ENCODE data around the gene TRMO. TPM values are rescaled to one million over a fixed set of nuclear protein-coding genes. Genes with fewer than 3 reads are reported as not detected.
"Not testable (repeated sequence)": the region's sequence is repeated elsewhere in the genome, so short reads cannot be mapped to it uniquely, and the experiment has no call there.

Gene TRMO
- total RNA-seq, 1 donor from 2014 or later = 18.3 TPM

DNA sequence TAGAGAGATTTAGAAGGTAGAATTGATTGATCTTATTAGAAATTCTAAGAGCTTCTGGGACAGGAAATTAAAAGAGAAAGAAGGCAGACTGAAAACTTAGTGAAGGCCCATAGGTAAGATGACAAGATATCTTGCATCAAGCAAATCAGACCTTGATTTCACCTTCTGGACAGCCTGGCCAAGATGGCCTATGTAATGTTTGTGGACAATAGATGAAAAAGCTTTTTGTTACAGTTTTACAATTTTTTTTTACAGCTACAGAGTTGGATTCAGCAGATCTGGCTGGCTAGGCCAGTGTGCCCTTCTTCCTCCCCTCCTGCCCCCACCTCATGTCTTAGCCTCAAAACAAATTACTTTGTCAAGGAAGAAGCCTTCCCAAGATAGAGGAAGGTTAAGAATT is 37.3 kb upstream of the TRMO start:
- Histone ChIP-seq H3K9me3 (ENCODE audit: control insufficient read depth in 3 of 3, low read length in 3 of 3) (no peaks in the 10 kb centered on the region), H3K36me3 (ENCODE audit: control insufficient read depth in 3 of 3, insufficient read depth in 3 of 3, low read length in 3 of 3) (no peaks in the 10 kb centered on the region), H3K4me3 (ENCODE audit: low read length in 3 of 3) (no peak overlapping the region), H3K4me1 (ENCODE audit: control insufficient read depth in 3 of 3, insufficient read depth in 3 of 3, low read length in 3 of 3) (peaks cover 0 to 9% (median 6%) of the 10 kb centered on the region in 3 donors), H3K27me3 (ENCODE audit: control insufficient read depth in 3 of 3, insufficient read depth in 3 of 3, low read length in 3 of 3) (no peaks in the 10 kb centered on the region), H3K9ac (ENCODE audit: low read depth in 1 of 3, low read length in 3 of 3) (no peak overlapping the region), H3K27ac (ENCODE audit: low read depth, low read length) (no peak overlapping the region)

DNA sequence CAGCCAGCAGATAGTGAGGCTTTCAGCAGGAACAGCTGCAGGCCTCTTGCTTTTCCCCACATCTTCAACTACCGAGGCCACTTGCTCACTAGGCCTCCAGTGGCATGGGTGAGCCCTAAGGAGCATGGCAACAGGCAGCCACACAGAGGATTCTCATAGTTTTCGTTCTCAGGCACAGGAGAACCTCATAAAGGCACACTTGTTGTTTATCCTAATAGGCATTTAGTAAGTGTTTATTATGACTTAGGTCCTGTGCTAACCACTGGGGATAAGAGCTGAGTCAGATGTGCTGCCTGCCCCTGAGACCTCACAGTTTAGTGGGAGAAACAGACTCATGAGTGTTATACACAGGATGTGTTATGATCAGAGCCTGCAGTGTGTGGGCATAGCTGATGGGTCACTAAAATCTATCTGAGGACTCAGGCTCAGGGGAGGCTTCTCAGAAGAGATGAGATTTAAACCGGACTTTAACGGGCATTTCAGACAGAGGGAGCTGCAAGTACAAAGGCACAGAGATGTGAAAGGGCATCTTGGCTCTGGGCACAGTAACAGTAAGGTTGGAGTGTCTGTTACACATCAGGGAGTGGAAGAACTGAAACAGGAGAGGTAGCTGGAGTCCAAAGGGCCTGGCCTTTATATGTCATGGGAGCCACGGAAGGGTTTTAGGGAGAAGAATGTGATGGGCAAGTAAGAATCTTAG is 36.7 kb upstream of the TRMO start:
- Histone ChIP-seq H3K4me3 (ENCODE audit: low read length in 3 of 3) (no peak overlapping the region), H3K9me3 (ENCODE audit: control insufficient read depth in 3 of 3, low read length in 3 of 3) (no peaks in the 10 kb centered on the region), H3K27me3 (ENCODE audit: control insufficient read depth in 3 of 3, insufficient read depth in 3 of 3, low read length in 3 of 3) (no peaks in the 10 kb centered on the region), H3K36me3 (ENCODE audit: control insufficient read depth in 3 of 3, insufficient read depth in 3 of 3, low read length in 3 of 3) (no peaks in the 10 kb centered on the region), H3K27ac (ENCODE audit: low read depth, low read length) (no peak overlapping the region), H3K9ac (ENCODE audit: low read depth in 1 of 3, low read length in 3 of 3) (no peak overlapping the region), H3K4me1 (ENCODE audit: control insufficient read depth in 3 of 3, insufficient read depth in 3 of 3, low read length in 3 of 3) (peaks cover 0 to 9% (median 6%) of the 10 kb centered on the region in 3 donors)

DNA sequence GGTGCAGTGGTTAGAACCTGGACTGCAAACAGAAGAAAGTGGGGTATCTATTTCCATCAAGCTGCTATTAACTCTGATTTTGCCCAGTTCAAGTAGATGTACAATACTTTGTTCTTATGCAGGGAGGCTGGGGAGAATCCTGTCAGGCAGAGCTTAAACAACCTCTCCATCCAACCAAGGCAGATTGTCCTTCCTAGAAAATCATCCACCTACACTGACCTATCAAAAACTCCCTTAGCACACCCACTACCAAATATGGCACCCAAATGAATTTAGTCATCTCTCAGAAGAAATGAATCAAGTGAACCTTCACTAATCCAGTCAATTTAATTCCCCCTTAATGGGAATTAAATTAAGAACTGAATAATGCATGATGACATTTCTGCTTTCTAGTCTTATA is 34.0 kb upstream of the TRMO start:
- H3K27ac ChIP-seq (ENCODE audit: low read depth, low read length) = no peak overlapping the region
- H3K27me3 ChIP-seq (ENCODE audit: control insufficient read depth in 3 of 3, insufficient read depth in 3 of 3, low read length in 3 of 3) = no peaks in the 10 kb centered on the region
- no peak overlapping the region for H3K9ac ChIP-seq (ENCODE audit: low read depth in 1 of 3, low read length in 3 of 3)
- no peak overlapping the region for H3K4me3 ChIP-seq (ENCODE audit: low read length in 3 of 3)
- no peaks in the 10 kb centered on the region for H3K36me3 ChIP-seq (ENCODE audit: control insufficient read depth in 3 of 3, insufficient read depth in 3 of 3, low read length in 3 of 3)
- no peaks in the 10 kb centered on the region for H3K9me3 ChIP-seq (ENCODE audit: control insufficient read depth in 3 of 3, low read length in 3 of 3)
- no peaks in the 10 kb centered on the region for H3K4me1 ChIP-seq (ENCODE audit: control insufficient read depth in 3 of 3, insufficient read depth in 3 of 3, low read length in 3 of 3)

DNA sequence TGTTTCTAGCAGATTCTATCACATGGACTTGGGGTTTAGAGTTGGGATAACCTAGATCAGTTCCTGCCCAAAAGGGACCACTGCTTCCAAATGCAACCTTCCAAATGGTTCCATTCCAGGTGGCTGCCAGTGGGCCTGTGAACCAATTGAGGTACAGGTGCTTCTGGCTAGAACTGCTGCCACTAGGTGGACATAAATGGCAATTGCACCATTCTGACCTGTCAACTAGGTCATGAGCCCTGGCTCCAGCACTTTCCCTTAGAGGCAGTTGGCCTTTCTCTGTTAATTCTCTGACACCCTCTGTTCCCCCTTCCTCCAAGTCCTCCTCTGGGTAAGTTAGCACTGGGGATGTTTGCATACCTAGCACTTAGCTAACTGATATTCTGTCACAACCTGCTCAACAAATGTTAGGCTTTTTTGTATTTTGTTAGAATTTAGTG is 32.3 kb upstream of the TRMO start:
- Histone ChIP-seq H3K4me3 (ENCODE audit: low read length in 3 of 3) (no peak overlapping the region), H3K9me3 (ENCODE audit: control insufficient read depth in 3 of 3, low read length in 3 of 3) (no peaks in the 10 kb centered on the region), H3K27ac (ENCODE audit: low read depth, low read length) (no peak overlapping the region), H3K36me3 (ENCODE audit: control insufficient read depth in 3 of 3, insufficient read depth in 3 of 3, low read length in 3 of 3) (no peaks in the 10 kb centered on the region), H3K27me3 (ENCODE audit: control insufficient read depth in 3 of 3, insufficient read depth in 3 of 3, low read length in 3 of 3) (peaks cover 0 to 4% (median 0%) of the 10 kb centered on the region in 3 donors), H3K9ac (ENCODE audit: low read depth in 1 of 3, low read length in 3 of 3) (no peak overlapping the region), H3K4me1 (ENCODE audit: control insufficient read depth in 3 of 3, insufficient read depth in 3 of 3, low read length in 3 of 3) (no peaks in the 10 kb centered on the region)

DNA sequence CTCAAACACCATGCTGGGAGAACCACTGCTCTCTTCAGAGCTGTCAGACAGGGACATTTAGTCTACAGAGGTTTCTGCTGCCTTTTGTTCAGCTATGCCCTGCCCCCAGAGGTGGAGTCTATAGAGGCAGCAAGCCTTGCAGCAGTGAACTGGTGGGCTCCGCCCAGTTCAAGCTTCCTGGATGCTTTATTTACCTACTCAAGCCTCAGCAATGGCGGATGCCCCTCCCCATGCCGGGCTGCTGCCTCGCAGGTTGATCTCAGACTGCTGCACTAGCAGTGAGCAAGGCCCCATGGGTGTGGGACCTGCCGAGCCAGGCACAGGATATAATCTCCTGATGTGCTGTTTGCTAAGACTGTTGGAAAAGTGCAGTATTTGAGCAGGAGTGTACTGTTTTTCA is 28.6 kb upstream of the TRMO start:
- not testable (repeated sequence) for H3K9ac ChIP-seq (ENCODE audit: low read depth in 1 of 3, low read length in 3 of 3); H3K4me1 ChIP-seq (ENCODE audit: control insufficient read depth in 3 of 3, insufficient read depth in 3 of 3, low read length in 3 of 3); H3K9me3 ChIP-seq (ENCODE audit: control insufficient read depth in 3 of 3, low read length in 3 of 3); H3K27ac ChIP-seq (ENCODE audit: low read depth, low read length); H3K36me3 ChIP-seq (ENCODE audit: control insufficient read depth in 3 of 3, insufficient read depth in 3 of 3, low read length in 3 of 3); H3K4me3 ChIP-seq (ENCODE audit: low read length in 3 of 3); H3K27me3 ChIP-seq (ENCODE audit: control insufficient read depth in 3 of 3, insufficient read depth in 3 of 3, low read length in 3 of 3)

DNA sequence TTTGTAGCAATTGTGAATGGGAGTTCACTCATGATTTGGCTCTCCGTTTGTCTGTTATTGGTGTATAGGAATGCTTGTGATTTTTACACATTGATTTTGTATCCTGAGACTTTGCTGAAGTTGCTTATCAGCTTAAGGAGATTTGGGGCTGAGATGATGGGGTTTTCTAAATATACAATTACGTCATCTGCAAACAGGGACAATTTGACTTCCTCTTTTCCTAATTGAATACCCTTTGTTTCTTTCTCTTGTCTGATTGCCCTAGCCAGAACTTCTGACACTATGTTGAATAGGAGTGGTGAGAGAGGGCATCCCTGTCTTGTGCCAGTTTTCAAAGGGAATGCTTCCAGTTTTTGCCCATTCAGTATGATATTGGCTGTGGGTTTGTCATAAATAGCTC is 24.8 kb upstream of the TRMO start:
- H3K9me3 ChIP-seq (ENCODE audit: control insufficient read depth in 3 of 3, low read length in 3 of 3); H3K9ac ChIP-seq (ENCODE audit: low read depth in 1 of 3, low read length in 3 of 3); H3K36me3 ChIP-seq (ENCODE audit: control insufficient read depth in 3 of 3, insufficient read depth in 3 of 3, low read length in 3 of 3); H3K27ac ChIP-seq (ENCODE audit: low read depth, low read length); H3K4me1 ChIP-seq (ENCODE audit: control insufficient read depth in 3 of 3, insufficient read depth in 3 of 3, low read length in 3 of 3); H3K4me3 ChIP-seq (ENCODE audit: low read length in 3 of 3); H3K27me3 ChIP-seq (ENCODE audit: control insufficient read depth in 3 of 3, insufficient read depth in 3 of 3, low read length in 3 of 3): not testable (repeated sequence)

DNA sequence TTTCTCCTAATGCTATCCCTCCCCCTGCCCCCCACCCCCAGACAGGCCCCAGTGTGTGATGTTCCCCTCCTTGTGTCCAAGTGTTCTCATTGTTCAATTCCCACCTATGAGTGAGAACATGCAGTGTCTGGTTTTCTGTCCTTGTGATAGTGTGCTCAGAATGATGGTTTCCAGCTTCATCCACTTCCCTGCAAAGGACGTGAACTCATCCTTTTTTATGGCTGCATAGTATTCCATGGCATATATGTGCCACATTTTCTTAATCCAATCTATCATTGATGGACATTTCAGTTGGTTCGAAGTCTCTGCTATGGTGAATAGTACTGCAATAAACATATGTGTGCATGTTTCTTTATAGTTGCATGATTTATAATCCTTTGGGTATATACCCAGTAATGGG is 23.2 kb upstream of the TRMO start:
- not testable (repeated sequence) for H3K4me1 ChIP-seq (ENCODE audit: control insufficient read depth in 3 of 3, insufficient read depth in 3 of 3, low read length in 3 of 3); H3K36me3 ChIP-seq (ENCODE audit: control insufficient read depth in 3 of 3, insufficient read depth in 3 of 3, low read length in 3 of 3); H3K27me3 ChIP-seq (ENCODE audit: control insufficient read depth in 3 of 3, insufficient read depth in 3 of 3, low read length in 3 of 3); H3K9me3 ChIP-seq (ENCODE audit: control insufficient read depth in 3 of 3, low read length in 3 of 3); H3K4me3 ChIP-seq (ENCODE audit: low read length in 3 of 3); H3K9ac ChIP-seq (ENCODE audit: low read depth in 1 of 3, low read length in 3 of 3); H3K27ac ChIP-seq (ENCODE audit: low read depth, low read length)

DNA sequence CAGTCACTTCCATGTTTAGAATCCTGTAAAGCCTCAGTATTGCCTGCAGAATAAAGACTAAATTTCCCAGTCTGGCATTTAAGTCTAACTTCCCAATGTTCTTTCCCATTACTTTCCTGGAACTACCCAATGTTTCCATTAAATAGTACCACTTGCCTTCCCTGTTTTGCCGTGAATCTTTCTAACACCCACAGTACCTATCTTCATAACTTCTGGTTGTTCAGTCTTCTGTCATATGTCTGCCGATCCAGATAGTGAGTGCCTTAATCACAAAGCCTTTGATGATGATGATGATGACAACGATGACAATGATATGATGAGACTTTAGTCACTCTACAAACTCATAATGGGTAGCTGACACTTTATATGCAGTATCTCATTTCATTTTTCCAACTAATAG is 22.3 kb upstream of the TRMO start:
- no peak overlapping the region for H3K27ac ChIP-seq (ENCODE audit: low read depth, low read length)
- H3K4me1 ChIP-seq (ENCODE audit: control insufficient read depth in 3 of 3, insufficient read depth in 3 of 3, low read length in 3 of 3) = no peaks in the 10 kb centered on the region
- no peak overlapping the region for H3K9ac ChIP-seq (ENCODE audit: low read depth in 1 of 3, low read length in 3 of 3)
- no peak overlapping the region for H3K4me3 ChIP-seq (ENCODE audit: low read length in 3 of 3)
- no peaks in the 10 kb centered on the region for H3K9me3 ChIP-seq (ENCODE audit: control insufficient read depth in 3 of 3, low read length in 3 of 3)
- H3K27me3 ChIP-seq (ENCODE audit: control insufficient read depth in 3 of 3, insufficient read depth in 3 of 3, low read length in 3 of 3) = peaks cover 0 to 5% (median 3%) of the 10 kb centered on the region in 3 donors
- H3K36me3 ChIP-seq (ENCODE audit: control insufficient read depth in 3 of 3, insufficient read depth in 3 of 3, low read length in 3 of 3) = no peaks in the 10 kb centered on the region

DNA sequence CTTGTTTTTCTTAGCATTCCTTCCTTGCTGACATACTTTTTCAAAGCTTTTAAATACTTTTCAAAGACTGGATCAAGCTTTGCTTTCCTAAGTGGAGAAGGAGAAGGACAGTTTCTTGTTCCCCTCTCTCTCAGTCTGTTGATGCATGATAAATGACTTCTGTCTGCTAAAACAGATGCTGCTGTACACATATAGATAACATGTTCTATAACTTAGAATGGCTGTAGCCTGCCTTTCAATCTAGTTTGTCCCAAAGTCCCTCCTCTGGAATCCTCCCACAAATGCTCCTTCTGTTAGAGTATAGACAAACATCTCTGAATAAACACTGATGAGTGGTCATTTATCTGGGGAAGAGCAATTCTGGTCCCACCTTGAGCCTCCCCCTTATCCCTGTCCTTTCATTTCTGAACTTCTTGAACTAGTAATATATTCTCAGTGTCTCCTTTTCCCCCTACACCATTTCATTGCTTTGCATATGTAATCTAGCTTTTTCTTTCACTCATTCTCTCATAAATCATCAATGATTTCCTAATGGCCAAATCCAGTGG is 21.1 kb upstream of the TRMO start:
- Histone ChIP-seq H3K27me3 (ENCODE audit: control insufficient read depth in 3 of 3, insufficient read depth in 3 of 3, low read length in 3 of 3) (peaks cover 0 to 5% (median 3%) of the 10 kb centered on the region in 3 donors), H3K4me3 (ENCODE audit: low read length in 3 of 3) (no peak overlapping the region), H3K9ac (ENCODE audit: low read depth in 1 of 3, low read length in 3 of 3) (no peak overlapping the region), H3K27ac (ENCODE audit: low read depth, low read length) (no peak overlapping the region), H3K36me3 (ENCODE audit: control insufficient read depth in 3 of 3, insufficient read depth in 3 of 3, low read length in 3 of 3) (no peaks in the 10 kb centered on the region), H3K9me3 (ENCODE audit: control insufficient read depth in 3 of 3, low read length in 3 of 3) (no peaks in the 10 kb centered on the region), H3K4me1 (ENCODE audit: control insufficient read depth in 3 of 3, insufficient read depth in 3 of 3, low read length in 3 of 3) (no peaks in the 10 kb centered on the region)

DNA sequence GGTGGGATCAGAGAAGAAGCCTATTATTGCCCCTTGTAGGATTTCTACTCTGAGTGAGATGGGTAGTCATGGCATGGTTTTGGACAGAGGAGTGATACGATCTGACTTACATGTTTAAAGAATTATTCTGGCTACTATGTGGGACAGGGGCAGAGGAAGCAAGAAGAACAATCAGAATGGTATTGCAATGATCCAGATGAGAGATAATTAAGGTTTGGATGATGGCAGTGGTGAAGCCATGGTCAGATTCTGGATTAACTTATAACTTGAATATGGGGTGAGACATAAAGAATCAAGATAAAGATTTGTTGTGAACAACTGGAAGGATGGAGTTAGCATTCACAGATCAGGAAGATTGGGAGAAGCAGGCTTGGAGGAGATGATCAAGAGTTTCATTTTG is 19.0 kb upstream of the TRMO start:
- no peaks in the 10 kb centered on the region for H3K36me3 ChIP-seq (ENCODE audit: control insufficient read depth in 3 of 3, insufficient read depth in 3 of 3, low read length in 3 of 3)
- no peak overlapping the region for H3K4me3 ChIP-seq (ENCODE audit: low read length in 3 of 3)
- no peak overlapping the region for H3K27ac ChIP-seq (ENCODE audit: low read depth, low read length)
- H3K4me1 ChIP-seq (ENCODE audit: control insufficient read depth in 3 of 3, insufficient read depth in 3 of 3, low read length in 3 of 3) = no peaks in the 10 kb centered on the region
- peaks cover under 1 to 5% (median 3%) of the 10 kb centered on the region in 3 donors for H3K27me3 ChIP-seq (ENCODE audit: control insufficient read depth in 3 of 3, insufficient read depth in 3 of 3, low read length in 3 of 3)
- H3K9me3 ChIP-seq (ENCODE audit: control insufficient read depth in 3 of 3, low read length in 3 of 3) = no peaks in the 10 kb centered on the region
- no peak overlapping the region for H3K9ac ChIP-seq (ENCODE audit: low read depth in 1 of 3, low read length in 3 of 3)

All from skeletal muscle tissue (tissue), 4 donors.